Hepatocyte (in vitro differentiated cells): Measurements from ENCODE around the gene POLE2. TPM values are rescaled to one million over a fixed set of nuclear protein-coding genes. Genes with fewer than 3 reads are reported as not detected.

Experiments used
- DNase-seq: peaks from one replicate; pipeline ENCODE4 v3.0.0-alpha.2; 2016; ENCODE audit warnings: low spot score
- H2AFZ ChIP-seq: fragments of 200-600 bp; sonication (generic); 2 replicates; pipeline ENCODE4 v1.6.0; 2016; ENCODE audit warnings: antibody characterized with exemption, mild to moderate bottlenecking
- H3K27ac ChIP-seq: fragments of 200-600 bp; sonication (generic); 2 replicates; pipeline ENCODE4 v1.5.1; 2016; ENCODE audit warnings: mild to moderate bottlenecking
- H3K27me3 ChIP-seq: fragments of 200-600 bp; sonication (generic); 2 replicates; pipeline ENCODE4 v1.6.1; 2016
- H3K36me3 ChIP-seq: fragments of 200-600 bp; sonication (generic); replicated peaks from 2 replicates; pipeline ENCODE4 v1.5.1; 2016; ENCODE audit warnings: low read depth; ENCODE audit not compliant: insufficient read depth
- H3K4me1 ChIP-seq: fragments of 200-600 bp; sonication (generic); 2 replicates; pipeline ENCODE4 v1.5.1; 2016; ENCODE audit warnings: mild to moderate bottlenecking, moderate library complexity; ENCODE audit not compliant: insufficient read depth
- H3K4me2 ChIP-seq: fragments of 200-600 bp; sonication (generic); 2 replicates; pipeline ENCODE4 v1.6.0; 2016
- H3K4me3 ChIP-seq: fragments of 200-600 bp; sonication (generic); 2 replicates; pipeline ENCODE4 v1.5.1; 2016; ENCODE audit warnings: mild to moderate bottlenecking
- H3K79me2 ChIP-seq: fragments of 200-600 bp; sonication (generic); 2 replicates; pipeline ENCODE4 v1.6.0; 2017; ENCODE audit warnings: mild to moderate bottlenecking
- H3K9me2 ChIP-seq: fragments of 200-600 bp; sonication (generic); replicated peaks from 2 replicates; pipeline ENCODE4 v1.6.0; 2017; ENCODE audit warnings: mild to moderate bottlenecking; ENCODE audit not compliant: insufficient read depth
- H3K9me3 ChIP-seq: fragments of 200-600 bp; sonication (generic); 2 replicates; pipeline ENCODE4 v1.5.1; 2016; ENCODE audit warnings: low read depth, mild to moderate bottlenecking
- H4K20me1 ChIP-seq: fragments of 200-600 bp; sonication (generic); 2 replicates; pipeline ENCODE4 v1.6.0; 2016; ENCODE audit warnings: mild to moderate bottlenecking; ENCODE audit not compliant: insufficient read depth, poor library complexity, severe bottlenecking
- CTCF ChIP-seq: fragments of 200-600 bp; sonication (generic); IDR thresholded peaks from 2 replicates; pipeline ENCODE4 v1.5.1; 2016; ENCODE audit warnings: antibody characterized with exemption, mild to moderate bottlenecking; ENCODE audit not compliant: poor library complexity
- EZH2 ChIP-seq: fragments of 200-600 bp; sonication (generic); IDR thresholded peaks from 2 replicates; pipeline ENCODE4 v1.6.1; 2016; ENCODE audit warnings: antibody characterized with exemption, mild to moderate bottlenecking, borderline replicate concordance
- EZH2phosphoT487 ChIP-seq: fragments of 200-600 bp; sonication (generic); IDR thresholded peaks from one replicate; pipeline ENCODE4 v1.6.1; 2018; ENCODE audit warnings: antibody characterized with exemption, mild to moderate bottlenecking, low read depth, moderate library complexity; ENCODE audit not compliant: unreplicated experiment, severe bottlenecking
- WGBS: methylation state at CpG from one replicate; pipeline ENCODE4 v1.1.6; 2016; ENCODE audit warnings: low lambda C conversion rate; ENCODE audit errors: missing lambda C conversion rate; 5-methylcytosine and 5-hydroxymethylcytosine counted together
- polyA plus RNA-seq: library from polyadenylated mRNA; unstranded; fragments of >200 nt; fragmentation: Nextera tagmentation; extraction: Ambion mirVana; gene quantifications from 2 replicates; pipeline ENCODE4 v1.2.1, GENCODE V29; 2016
- total RNA-seq: library from RNA; depleted of rRNA; stranded (reverse); fragments of >200 nt; gene quantifications from 2 replicates; pipeline ENCODE4 v1.2.3, GENCODE V29; 2014

Gene POLE2
- total and polyA plus RNA-seq, 2 experiments from 2014 or later = 3.9 to 7.6 TPM

- peaks cover 12% of the 10 kb centered on the region for H3K79me2 ChIP-seq
- TF ChIP-seq CTCF (no peak), EZH2phosphoT487 (no peak), EZH2 (no peak)
- H3K4me1 ChIP-seq = peaks cover 5% of the 10 kb centered on the region
- no peaks in the 10 kb centered on the region for H4K20me1 ChIP-seq
- H3K9me2 ChIP-seq = no peaks in the 10 kb centered on the region
- no peak for DNase-seq
- WGBS = 96% methylated on average over 4 of the region's 4 CpGs
- no peaks in the 10 kb centered on the region for H3K36me3 ChIP-seq
- no peak overlapping the region for H3K4me3 ChIP-seq
- H3K27ac ChIP-seq = no peak overlapping the region
- no peaks in the 10 kb centered on the region for H3K27me3 ChIP-seq
- H3K4me2 ChIP-seq = no peak overlapping the region
- H2AFZ ChIP-seq = no peak overlapping the region
- no peaks in the 10 kb centered on the region for H3K9me3 ChIP-seq
Measured at GRCh38 chr14:49686425-49686824, 1.6 kb downstream of the POLE2 start.

- H3K27me3 ChIP-seq = no peaks in the 10 kb centered on the region
- H3K79me2 ChIP-seq = no peaks in the 10 kb centered on the region
- H3K4me1 ChIP-seq = no peaks in the 10 kb centered on the region
- H3K9me2 ChIP-seq = no peaks in the 10 kb centered on the region
- H2AFZ ChIP-seq = no peak overlapping the region
- TF ChIP-seq EZH2phosphoT487 = no peak
- no peak for TF ChIP-seq CTCF
- TF ChIP-seq EZH2 = no peak
- no peak for DNase-seq
- H3K9me3 ChIP-seq = no peaks in the 10 kb centered on the region
- no peaks in the 10 kb centered on the region for H3K36me3 ChIP-seq
- no peaks in the 10 kb centered on the region for H4K20me1 ChIP-seq
- no peak overlapping the region for H3K4me2 ChIP-seq
- no peak overlapping the region for H3K27ac ChIP-seq
- H3K4me3 ChIP-seq = no peak overlapping the region
- 81% methylated on average over 2 of the region's 2 CpGs for WGBS
Measured at GRCh38 chr14:49679271-49679670, 8.7 kb downstream of the POLE2 start.

- no peaks in the 10 kb centered on the region for H3K9me2 ChIP-seq
- no peaks in the 10 kb centered on the region for H3K79me2 ChIP-seq
- H3K4me2 ChIP-seq = no peak overlapping the region
- 97% methylated on average over 4 of the region's 4 CpGs for WGBS
- H3K36me3 ChIP-seq = no peaks in the 10 kb centered on the region
- H2AFZ ChIP-seq = no peak overlapping the region
- no peak for DNase-seq
- H3K4me1 ChIP-seq = no peaks in the 10 kb centered on the region
- no peaks in the 10 kb centered on the region for H3K27me3 ChIP-seq
- H3K9me3 ChIP-seq = no peaks in the 10 kb centered on the region
- H4K20me1 ChIP-seq = no peaks in the 10 kb centered on the region
- H3K27ac ChIP-seq = no peak overlapping the region
- TF ChIP-seq CTCF = no peak
- no peak overlapping the region for H3K4me3 ChIP-seq
Measured at GRCh38 chr14:49677643-49678042, 10.4 kb downstream of the POLE2 start.

- Histone ChIP-seq H4K20me1 (no peaks in the 10 kb centered on the region), H3K4me3 (no peak overlapping the region), H3K27ac (no peak overlapping the region), H3K9me3 (no peaks in the 10 kb centered on the region), H3K9me2 (no peaks in the 10 kb centered on the region), H3K4me1 (no peaks in the 10 kb centered on the region), H3K36me3 (no peaks in the 10 kb centered on the region), H3K4me2 (no peak overlapping the region), H3K27me3 (no peaks in the 10 kb centered on the region), H3K79me2 (no peaks in the 10 kb centered on the region), H2AFZ (no peak overlapping the region)
- DNase-seq = no peak
- TF ChIP-seq EZH2phosphoT487 (no peak), CTCF (no peak), EZH2 (no peak)
- 68% methylated on average over 2 of the region's 2 CpGs for WGBS
Measured at GRCh38 chr14:49673586-49673985, 14.4 kb downstream of the POLE2 start.
